Uterus (tissue), 2 donors: Measurements from ENCODE around the gene GPR173.

Experiments used
- CTCF ChIP-seq, 4 experiments: fragments of 200-600 bp in 2 of 4; fragments of 450-650 bp in 2 of 4; sonication (generic) in 2 of 4; IDR thresholded peaks; one replicate each; pipeline ENCODE4 v1.5.1; 2016 to 2019; ENCODE audit warnings: antibody characterized with exemption in 4 of 4, mild to moderate bottlenecking in 2 of 4, moderate library complexity in 1 of 4
- POLR2A ChIP-seq, 2 donors: fragments of 450-650 bp; IDR thresholded peaks; one replicate each; pipeline ENCODE4 v1.6.1; 2016; ENCODE audit warnings: antibody characterized with exemption in 2 of 2, mild to moderate bottlenecking in 1 of 2, moderate library complexity in 1 of 2

GRCh38 chrX:53071064-53071463, 22.5 kb downstream of the GPR173 start:
- TF ChIP-seq POLR2A (IDR thresholded peaks at IDR 0.05): no peak
- TF ChIP-seq CTCF (IDR thresholded peaks at IDR 0.05): no peak
